HG03354 (cell line): ENCODE data around the gene DIAPH2.
A peak's percentile ranks its signal among the peaks of the same experiment; 100 is the strongest.

Source experiments
- ATAC-seq: cut with Tn5 transposase; IDR thresholded peaks from one replicate; pipeline ENCODE4 v1.9.1; 2021; ENCODE audit warnings: mild to moderate bottlenecking; ENCODE audit not compliant: unreplicated experiment, poor library complexity, severe bottlenecking

DIAPH2 gene

GRCh38 chrX:97016106-97016505 is 331.5 kb downstream of the DIAPH2 start:
- ATAC-seq, result no peak

GRCh38 chrX:97021680-97022079 is 337.0 kb downstream of the DIAPH2 start:
- ATAC-seq, result no peak

- no peak for ATAC-seq
These were observed 341.8 kb downstream of the DIAPH2 start for GRCh38 chrX:97026406-97026805.

GRCh38 chrX:97027384-97027922 is 342.8 kb downstream of the DIAPH2 start:
- ATAC-seq, result no peak

- ATAC-seq, result peak; percentile 59
These were observed 345.8 kb downstream of the DIAPH2 start for GRCh38 chrX:97030463-97030862.

GRCh38 chrX:97030947-97031346 is 346.3 kb downstream of the DIAPH2 start:
- no peak for ATAC-seq

GRCh38 chrX:97039363-97040029 is 354.9 kb downstream of the DIAPH2 start:
- peak; percentile 92 for ATAC-seq

- ATAC-seq, result no peak
These were observed 360.8 kb downstream of the DIAPH2 start for GRCh38 chrX:97045470-97045869.

GRCh38 chrX:97046867-97047266 is 362.2 kb downstream of the DIAPH2 start:
- ATAC-seq, result no peak

GRCh38 chrX:97050392-97050791 is 365.8 kb downstream of the DIAPH2 start:
- no peak for ATAC-seq

GRCh38 chrX:97057349-97057909 is 372.8 kb downstream of the DIAPH2 start:
- ATAC-seq, result no peak

- no peak for ATAC-seq
These were observed 375.4 kb downstream of the DIAPH2 start for GRCh38 chrX:97060020-97060419.

GRCh38 chrX:97065066-97065465 is 380.4 kb downstream of the DIAPH2 start:
- no peak for ATAC-seq

GRCh38 chrX:97065973-97066372 is 381.3 kb downstream of the DIAPH2 start:
- ATAC-seq, result no peak

GRCh38 chrX:97066381-97066780 is 381.7 kb downstream of the DIAPH2 start:
- ATAC-seq, result no peak

- ATAC-seq, result no peak
These were observed 385.7 kb downstream of the DIAPH2 start for GRCh38 chrX:97070346-97070745.

GRCh38 chrX:97074400-97074799 is 389.8 kb downstream of the DIAPH2 start:
- no peak for ATAC-seq

- ATAC-seq, result no peak
These were observed 404.5 kb downstream of the DIAPH2 start for GRCh38 chrX:97089116-97089515.

- ATAC-seq, result no peak
These were observed 411.7 kb downstream of the DIAPH2 start for GRCh38 chrX:97096385-97096784.

GRCh38 chrX:97102938-97103337 is 418.3 kb downstream of the DIAPH2 start:
- ATAC-seq, result no peak

- no peak for ATAC-seq
These were observed 425.1 kb downstream of the DIAPH2 start for GRCh38 chrX:97109730-97110129.
